KMS-11 (cell line): ENCODE measurements around the gene MLPH.

Source experiments
- H2AFZ ChIP-seq: fragments of 200-600 bp; sonication (generic); 2 replicates; pipeline ENCODE4 v1.6.1; 2016; ENCODE audit warnings: antibody characterized with exemption, mixed run types, low read depth
- H3K27ac ChIP-seq: fragments of 200-600 bp; sonication (generic); 2 replicates; pipeline ENCODE4 v1.6.1; 2016; ENCODE audit warnings: mild to moderate bottlenecking, mixed run types
- H3K27me3 ChIP-seq: fragments of 200-600 bp; sonication (generic); 2 replicates; pipeline ENCODE4 v1.6.1; 2017; ENCODE audit warnings: mild to moderate bottlenecking, low read depth, mixed run types, moderate library complexity; ENCODE audit not compliant: insufficient read depth
- H3K36me3 ChIP-seq: fragments of 200-600 bp; sonication (generic); 2 replicates; pipeline ENCODE4 v1.6.1; 2017; ENCODE audit warnings: mild to moderate bottlenecking, mixed run types; ENCODE audit not compliant: insufficient read depth
- H3K4me1 ChIP-seq: fragments of 200-600 bp; sonication (generic); 2 replicates; pipeline ENCODE4 v1.6.1; 2016; ENCODE audit warnings: mild to moderate bottlenecking, low read depth, mixed run types; ENCODE audit not compliant: poor library complexity, severe bottlenecking
- H3K4me2 ChIP-seq: fragments of 200-600 bp; sonication (generic); 2 replicates; pipeline ENCODE4 v1.7.0; 2016; ENCODE audit warnings: mild to moderate bottlenecking, mixed run types
- H3K4me3 ChIP-seq: fragments of 200-600 bp; sonication (generic); IDR thresholded peaks from 2 replicates; pipeline ENCODE4 v1.6.1; 2017; ENCODE audit warnings: low read depth, low read length, mixed read lengths; ENCODE audit not compliant: insufficient read depth
- H3K79me2 ChIP-seq: fragments of 200-600 bp; sonication (generic); 2 replicates; pipeline ENCODE4 v1.6.1; 2016; ENCODE audit warnings: low read depth, mixed run types; ENCODE audit not compliant: insufficient read depth
- H3K9ac ChIP-seq: fragments of 200-600 bp; sonication (generic); 2 replicates; pipeline ENCODE4 v1.6.1; 2016; ENCODE audit warnings: mild to moderate bottlenecking, mixed run types
- H4K20me1 ChIP-seq: fragments of 200-600 bp; sonication (generic); 2 replicates; pipeline ENCODE4 v1.6.1; 2016; ENCODE audit warnings: mild to moderate bottlenecking, mixed run types; ENCODE audit not compliant: insufficient read depth
- CTCF ChIP-seq: fragments of 200-600 bp; sonication (generic); conservative IDR thresholded peaks from 2 replicates; pipeline ENCODE4 v1.6.1; 2017; ENCODE audit warnings: low read depth, mild to moderate bottlenecking, antibody characterized with exemption, low read length, moderate library complexity, mixed read lengths

The MLPH gene

DNA sequence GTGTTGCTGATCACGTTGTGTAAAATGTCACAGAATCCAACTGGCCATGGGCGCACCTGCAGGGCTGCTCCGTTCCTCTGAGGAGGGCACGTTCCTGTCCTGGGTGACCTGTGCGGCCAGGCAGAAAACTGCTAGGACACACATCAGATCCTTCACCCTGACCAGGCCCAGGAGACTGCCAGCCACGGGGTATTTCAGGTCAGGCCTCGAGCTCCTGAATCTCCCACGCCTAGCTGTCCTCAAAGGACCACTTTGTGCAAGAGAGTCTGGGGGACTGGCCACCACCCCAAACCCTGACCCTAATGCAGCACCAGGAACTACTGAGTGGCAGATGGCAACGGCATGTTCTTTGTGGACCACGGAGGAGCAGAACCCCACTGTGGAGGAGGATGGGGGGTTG, 90.4 kb downstream of the MLPH start:
- Histone ChIP-seq H4K20me1 (no peaks in the 10 kb centered on the region), H3K27ac (no peak overlapping the region), H3K4me1 (peaks cover 2% of the 10 kb centered on the region), H3K4me2 (no peak overlapping the region), H2AFZ (no peak overlapping the region), H3K27me3 (no peaks in the 10 kb centered on the region), H3K9ac (no peak overlapping the region), H3K36me3 (no peaks in the 10 kb centered on the region), H3K79me2 (no peaks in the 10 kb centered on the region), H3K4me3 (no peak overlapping the region)
- TF ChIP-seq CTCF = no peak

- no peak for TF ChIP-seq CTCF
- Histone ChIP-seq H2AFZ (no peak overlapping the region), H3K9ac (no peak overlapping the region), H3K4me3 (no peak overlapping the region), H4K20me1 (no peaks in the 10 kb centered on the region), H3K79me2 (no peaks in the 10 kb centered on the region), H3K4me1 (no peaks in the 10 kb centered on the region), H3K27me3 (no peaks in the 10 kb centered on the region), H3K4me2 (no peak overlapping the region), H3K27ac (no peak overlapping the region), H3K36me3 (no peaks in the 10 kb centered on the region)
Observed at GRCh38 chr2:237577956-237578870, 91.2 kb downstream of the MLPH start.

DNA sequence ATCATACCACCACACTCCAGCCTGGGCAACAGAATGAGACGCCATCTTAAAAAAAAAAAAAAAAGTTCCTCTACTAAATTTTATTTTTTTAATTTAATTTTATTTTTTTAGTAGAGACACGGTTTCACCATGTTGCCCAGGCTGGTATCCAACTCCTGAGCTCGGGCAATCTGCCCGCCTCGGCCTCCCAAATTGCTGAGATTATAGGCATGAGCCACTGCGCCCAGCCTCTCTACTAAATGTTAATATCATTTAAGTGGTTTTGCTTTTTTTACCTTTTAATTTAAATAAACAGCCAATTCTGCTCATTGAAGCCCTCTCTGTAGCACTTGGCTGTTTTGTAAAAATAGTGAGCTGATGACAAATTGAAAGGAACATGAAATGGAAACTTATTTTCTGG, 94.3 kb downstream of the MLPH start:
- Histone ChIP-seq H3K4me2 (no peak overlapping the region), H3K36me3 (no peaks in the 10 kb centered on the region), H3K27ac (no peak overlapping the region), H4K20me1 (no peaks in the 10 kb centered on the region), H3K27me3 (no peaks in the 10 kb centered on the region), H3K4me1 (no peaks in the 10 kb centered on the region), H2AFZ (no peak overlapping the region), H3K4me3 (no peak overlapping the region), H3K9ac (no peak overlapping the region), H3K79me2 (no peaks in the 10 kb centered on the region)
- no peak for TF ChIP-seq CTCF

DNA sequence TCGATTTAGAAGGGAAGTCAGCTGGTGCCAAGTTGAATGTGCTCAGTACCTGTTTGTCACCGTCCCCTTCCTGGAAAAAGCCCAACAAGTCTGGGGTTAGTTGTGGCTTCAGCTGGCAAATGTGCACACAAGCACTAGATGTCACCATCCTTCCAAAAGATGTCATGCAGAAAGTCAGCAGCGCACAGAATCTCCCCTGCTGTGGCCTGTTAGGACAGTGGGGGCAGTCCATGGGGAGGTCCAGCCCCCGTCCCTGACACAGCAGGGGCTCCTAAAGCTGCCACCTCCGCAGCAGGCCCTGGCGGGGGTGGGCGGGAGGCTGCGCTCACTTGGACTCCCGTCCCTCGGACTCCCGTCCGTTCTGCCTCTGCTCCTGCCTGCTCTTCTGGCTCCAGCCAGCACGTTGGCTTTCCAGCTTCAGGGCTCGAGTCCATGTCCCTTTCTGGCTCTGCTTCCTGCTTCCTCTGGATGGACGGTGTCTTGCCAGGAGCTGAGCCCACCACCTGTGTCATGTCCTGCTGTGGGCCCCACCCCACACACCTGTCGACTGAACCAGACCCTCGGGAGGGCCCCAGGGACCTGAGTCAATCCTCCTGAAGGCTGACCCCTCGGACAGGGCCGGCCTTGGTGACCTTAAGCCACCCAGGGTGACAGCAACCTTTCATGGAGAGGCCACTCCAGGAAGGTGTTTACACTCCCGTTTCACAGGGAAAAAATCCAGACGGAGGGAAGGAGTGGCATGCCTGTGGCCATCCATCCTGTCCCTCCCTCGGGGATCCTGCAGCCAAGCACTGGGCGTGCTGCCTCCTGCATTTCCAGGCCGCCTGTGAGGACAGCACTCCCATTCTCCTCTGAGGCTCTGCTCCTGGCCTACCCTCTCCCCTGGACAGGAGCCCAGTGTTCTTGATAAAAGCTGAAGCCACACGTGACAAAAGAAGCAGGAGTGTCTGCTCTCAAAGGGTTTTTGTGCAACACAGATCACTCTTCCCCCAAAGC, 95.0 kb downstream of the MLPH start:
- H3K27me3 ChIP-seq = no peaks in the 10 kb centered on the region
- H3K27ac ChIP-seq = no peak overlapping the region
- H3K9ac ChIP-seq = no peak overlapping the region
- no peaks in the 10 kb centered on the region for H3K4me1 ChIP-seq
- H3K36me3 ChIP-seq = no peaks in the 10 kb centered on the region
- H3K4me2 ChIP-seq = no peak overlapping the region
- H3K4me3 ChIP-seq = no peak overlapping the region
- no peaks in the 10 kb centered on the region for H4K20me1 ChIP-seq
- H3K79me2 ChIP-seq = no peaks in the 10 kb centered on the region
- TF ChIP-seq CTCF = no peak
- H2AFZ ChIP-seq = no peak overlapping the region
